Panc1 (cell line): ENCODE measurements around the gene MBNL2.

Experiments
- CTCF ChIP-seq: fragments of 450-650 bp; IDR thresholded peaks from 2 replicates; pipeline ENCODE4 v1.5.1; 2017; ENCODE audit warnings: mild to moderate bottlenecking
- POLR2AphosphoS5 ChIP-seq: IDR thresholded peaks from 2 replicates; pipeline ENCODE4 v1.6.1; 2012; ENCODE audit warnings: mild to moderate bottlenecking, low read depth, low read length, moderate library complexity
- REST ChIP-seq, 2 experiments: IDR thresholded peaks; 2 replicates each; pipeline ENCODE4 v1.6.1; 2011 to 2012; ENCODE audit warnings: low read depth in 2 of 2, control low read depth in 1 of 2, low read length in 1 of 2, mild to moderate bottlenecking in 1 of 2, moderate library complexity in 1 of 2; ENCODE audit not compliant: insufficient read depth in 1 of 2

DNA sequence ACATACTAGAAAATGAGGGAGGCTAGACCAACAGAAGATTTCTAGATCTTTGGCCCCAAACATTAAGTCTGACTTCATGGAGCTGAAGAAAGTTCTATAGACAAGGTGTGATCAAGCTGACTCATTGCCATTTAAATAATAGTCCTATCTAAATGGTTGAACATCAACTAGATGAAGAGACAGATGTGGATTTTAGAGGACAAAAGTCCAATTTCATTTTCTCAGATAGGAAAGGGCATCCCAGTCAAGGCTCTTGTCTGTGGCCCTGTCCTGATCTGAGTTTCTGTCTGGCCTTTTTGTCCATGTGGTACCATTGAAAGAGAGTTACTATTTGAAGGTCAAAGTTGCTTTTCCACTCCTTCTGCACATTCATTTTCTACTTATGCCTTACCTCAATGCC lies 74.6 kb downstream of the MBNL2 start:
- TF ChIP-seq POLR2AphosphoS5 (no peak), CTCF (no peak), REST (IDR thresholded peaks at IDR 0.05; ENCODE audit: insufficient read depth in 1 of 2, low read depth in 2 of 2, low read length in 1 of 2) (no peak)
